Cardiac ventricle fibroblast (primary cell): ENCODE results near the gene ST6GAL2. TPM values are rescaled to one million over a fixed set of nuclear protein-coding genes. Genes with fewer than 3 reads are reported as not detected.

Source experiments
- total RNA-seq: library from RNA; depleted of rRNA; stranded (reverse); fragments of >200 nt; gene quantifications from 2 replicates; pipeline ENCODE4 v1.2.3, GENCODE V29; 2015

The ST6GAL2 gene
- total RNA-seq: 2.7 and 4.7 TPM in 2 replicates

GRCh38 chr2:106885971-106886915, at the start of gene ST6GAL2:
ST6GAL2 (minus strand) TSS chr2:106886167; CDS start chr2:106843977, 42,190 bp downstream.

